Aorta (tissue), 5 donors: ENCODE measurements around the gene GINS2. TPM values are rescaled to one million over a fixed set of nuclear protein-coding genes. Genes with fewer than 3 reads are reported as not detected.

Source experiments
- ATAC-seq: fragments of 200-7000 bp; cut with Tn5 transposase; one replicate; pipeline ENCODE4 v1.9.1; 2022; ENCODE audit warnings: moderate library complexity; ENCODE audit not compliant: low FRiP score
- DNase-seq, 2 donors: peaks; one replicate each; pipeline ENCODE4 v3.0.0-alpha.2; 2020
- H3K27ac ChIP-seq, 2 donors: one replicate each; pipeline ENCODE4 v1.5.1; 2013; ENCODE audit warnings: low read length in 2 of 2, mild to moderate bottlenecking in 2 of 2, moderate library complexity in 2 of 2, control low read depth in 1 of 2, inconsistent platforms in 1 of 2, low read depth in 1 of 2
- H3K27me3 ChIP-seq, 2 donors: one replicate each; pipeline ENCODE4 v1.6.1; 2013; ENCODE audit warnings: control low read depth in 1 of 2, low read length in 1 of 2, mild to moderate bottlenecking in 1 of 2, moderate library complexity in 1 of 2; ENCODE audit not compliant: insufficient read depth in 2 of 2, control insufficient read depth in 1 of 2
- H3K36me3 ChIP-seq, 2 donors: one replicate each; pipeline ENCODE4 v1.6.1; 2013; ENCODE audit warnings: control low read depth in 1 of 2, low read length in 1 of 2, mild to moderate bottlenecking in 1 of 2; ENCODE audit not compliant: insufficient read depth in 2 of 2, control insufficient read depth in 1 of 2
- H3K4me1 ChIP-seq, 2 donors: one replicate each; pipeline ENCODE4 v1.6.1; 2013; ENCODE audit warnings: low read length in 2 of 2, control low read depth in 1 of 2, mild to moderate bottlenecking in 1 of 2, moderate library complexity in 1 of 2; ENCODE audit not compliant: insufficient read depth in 2 of 2, control insufficient read depth in 1 of 2
- H3K4me3 ChIP-seq, 2 donors: one replicate each; pipeline ENCODE4 v1.5.1; 2013; ENCODE audit warnings: low read length in 2 of 2, control low read depth in 1 of 2, mild to moderate bottlenecking in 1 of 2
- H3K9me3 ChIP-seq: one replicate; pipeline ENCODE4 v1.6.1; 2013; ENCODE audit warnings: mild to moderate bottlenecking, low read length; ENCODE audit not compliant: control insufficient read depth
- WGBS, 2 donors: extraction: QIAGEN DNeasy Blood & Tissue Kit; methylation state at CpG; one replicate each; pipeline ENCODE4 v1.1.7; 2013; 5-methylcytosine and 5-hydroxymethylcytosine counted together
- intact Hi-C, 2 donors: fragments of 100-400 bp; cut with DNase I; formaldehyde crosslinking; loops; one replicate each; pipeline versions ENCODE4 v1.14.2 to v1.15.0; 2022
- polyA plus RNA-seq, 2 donors: library from polyadenylated mRNA; stranded (reverse); fragments of 200-250 nt; gene quantifications; one replicate each; pipeline ENCODE4 v1.2.3, GENCODE V29; 2013
- total RNA-seq, 2 donors: library from RNA; stranded (reverse); fragmentation: NEBNext Ultra II Directional; extraction: Animal tissue kit (Norgen Biotek cat#: 25700); gene quantifications; one replicate each; pipeline ENCODE4 v1.2.1, GENCODE V29; 2021
- donor health status: healthy with polysubstance abuse.
- donor health status: Bipolar disorder and iron deficiency.
- donor health status: DM: no; HTN: no; CAD: no.
- donor health status: DM: no; HTN: no; CAD: no.
- donor health status: DM: yes; HTN: yes; CAD: no.

Gene GINS2
- total and polyA plus RNA-seq, 4 donors: 0.23 to 0.75 (median 0.66) TPM

DNA sequence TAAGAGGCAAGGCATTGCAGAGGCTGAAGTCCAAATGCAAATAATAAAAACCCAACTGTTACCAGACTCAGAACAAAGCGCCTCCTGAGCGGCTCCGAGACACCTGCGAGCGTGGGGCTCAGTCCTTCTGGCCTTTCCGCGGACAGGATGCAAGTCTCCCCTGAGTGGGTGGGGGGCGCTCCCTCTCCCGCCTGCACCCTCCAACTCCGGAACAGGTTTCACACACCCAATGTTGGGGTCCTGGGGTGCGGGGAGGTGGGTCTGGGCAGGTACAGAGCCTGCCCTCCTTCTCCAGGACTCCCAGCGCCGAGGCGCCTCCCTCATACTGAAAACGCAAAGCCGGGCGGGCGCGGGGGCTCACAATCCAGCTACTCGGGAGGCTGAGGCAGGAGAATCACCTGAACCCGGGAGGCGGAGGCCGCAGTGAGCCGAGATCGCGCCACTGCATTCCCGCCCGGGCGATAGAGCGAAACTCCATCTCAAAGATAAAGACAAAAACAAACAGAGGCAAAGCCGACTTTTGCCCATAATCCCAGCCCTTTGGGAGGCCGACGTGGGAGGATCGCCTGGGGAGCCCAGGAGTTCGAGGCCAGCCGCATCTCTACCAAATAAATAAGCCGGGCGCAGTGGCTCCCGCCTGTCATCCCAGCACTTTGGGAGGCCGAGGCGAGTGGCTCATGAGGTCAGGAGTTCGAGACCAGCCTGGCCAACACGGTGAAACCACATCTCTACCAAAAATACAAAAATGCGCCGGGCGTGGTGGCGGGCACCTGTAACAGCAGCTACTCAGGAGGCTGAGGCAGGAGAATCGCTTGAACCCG, 893 bp downstream of the GINS2 start:
- H3K9me3 ChIP-seq: no peaks in the 10 kb centered on the region
- no peak overlapping the region for H3K27ac ChIP-seq
- no peak for DNase-seq
- WGBS, 2 donors: 79 to 81% methylated on average over 48 to 49 of the region's 49 CpGs
- no peaks in the 10 kb centered on the region for H3K4me1 ChIP-seq
- H3K27me3 ChIP-seq: no peaks in the 10 kb centered on the region
- no peak overlapping the region for H3K4me3 ChIP-seq
- no peaks in the 10 kb centered on the region for H3K36me3 ChIP-seq
- intact Hi-C loops: no loop called here
- ATAC-seq: no peak

DNA sequence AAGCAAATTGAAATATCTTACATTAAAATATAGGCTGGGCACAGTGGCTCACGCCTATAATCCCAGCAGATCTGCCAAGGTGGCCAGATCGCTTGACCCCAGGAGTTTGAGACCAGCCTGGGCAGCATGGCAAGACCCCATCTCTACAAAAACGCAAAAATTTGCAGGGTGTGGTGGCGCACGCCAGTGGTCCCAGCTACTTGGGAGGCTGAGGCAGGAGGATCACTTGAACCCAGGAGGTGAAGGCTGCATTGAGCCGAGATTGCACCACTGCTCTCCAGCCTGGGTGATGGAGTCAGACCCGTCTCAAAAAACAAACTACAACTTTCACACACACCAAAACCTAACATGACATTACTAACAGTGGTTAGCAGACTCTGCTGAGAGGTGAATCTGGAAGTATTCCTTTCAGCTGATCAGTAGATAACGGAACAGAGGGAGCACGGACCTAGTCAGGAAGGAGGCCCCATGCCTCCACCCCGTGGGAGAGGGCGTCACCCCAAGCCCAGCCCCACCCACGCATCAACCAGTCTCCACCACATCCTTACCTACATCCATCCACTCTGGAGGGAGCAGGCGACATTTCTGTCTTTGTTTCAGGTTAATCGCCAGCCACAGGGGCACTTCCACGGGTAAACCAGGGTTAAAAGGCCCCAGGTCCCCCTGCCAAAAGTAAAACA, 1.7 kb downstream of the GINS2 start:
- ATAC-seq: no peak

DNA sequence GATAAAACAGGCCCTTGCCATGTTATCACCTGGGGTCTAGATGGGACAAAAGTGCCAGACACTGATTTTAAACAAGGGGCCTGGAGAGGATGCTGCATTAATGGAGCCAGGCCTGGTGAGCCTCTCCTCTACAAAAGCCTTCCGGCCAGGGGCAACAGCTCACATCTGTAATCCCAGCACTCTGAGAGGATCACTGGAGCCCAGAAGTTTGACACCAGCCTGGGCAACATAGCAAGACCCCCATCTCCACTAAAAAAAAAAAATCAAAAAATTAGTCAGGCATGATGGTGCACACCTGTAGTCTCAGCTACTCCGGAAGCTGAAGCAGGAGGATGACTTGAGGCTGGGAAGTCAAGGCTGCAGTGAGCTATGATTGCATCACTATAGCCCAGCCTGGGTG, 3.5 kb downstream of the GINS2 start:
- Histone ChIP-seq H3K4me1 (no peaks in the 10 kb centered on the region), H3K4me3 (no peak overlapping the region), H3K27ac (no peak overlapping the region), H3K27me3 (no peaks in the 10 kb centered on the region), H3K9me3 (no peaks in the 10 kb centered on the region), H3K36me3 (no peaks in the 10 kb centered on the region)
- WGBS, 2 donors: 96 to 97% methylated on average over 2 of the region's 2 CpGs
- no peak for ATAC-seq
- no peak for DNase-seq
- intact Hi-C loops: no loop called here

More for the DNA sequence above, 1.7 kb downstream of the GINS2 start:
- no peaks in the 10 kb centered on the region for H3K4me1 ChIP-seq
- H3K36me3 ChIP-seq: no peaks in the 10 kb centered on the region
- no peak overlapping the region for H3K4me3 ChIP-seq
- intact Hi-C loops: no loop called here
- no peak for DNase-seq
- H3K9me3 ChIP-seq: no peaks in the 10 kb centered on the region
- H3K27me3 ChIP-seq: no peaks in the 10 kb centered on the region
- no peak overlapping the region for H3K27ac ChIP-seq
- WGBS, 2 donors: 89 to 90% methylated on average over 15 of the region's 15 CpGs

DNA sequence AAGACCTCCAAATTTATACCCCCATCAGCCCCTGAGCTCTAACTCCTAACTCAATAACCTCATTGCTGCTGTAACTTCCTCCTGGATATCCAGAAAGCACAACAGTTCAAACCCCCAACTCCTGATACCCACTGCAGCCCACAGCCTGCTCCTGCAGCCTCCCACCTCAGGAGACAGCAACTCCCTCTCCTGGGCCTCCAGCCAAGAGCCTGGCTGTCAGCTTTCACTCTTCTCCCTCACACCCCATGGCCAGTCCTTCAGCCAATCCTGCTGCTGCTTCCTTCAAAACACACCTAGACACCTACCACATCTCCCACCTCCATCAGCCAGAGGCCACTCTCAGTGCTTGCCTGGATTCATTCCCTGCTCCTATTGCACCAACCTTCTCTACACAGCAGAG, 5.4 kb downstream of the GINS2 start:
- Histone ChIP-seq H3K36me3 (peaks cover 0 to 2% of the 10 kb centered on the region in 2 donors), H3K27ac (no peak overlapping the region), H3K4me3 (no peak overlapping the region), H3K4me1 (no peaks in the 10 kb centered on the region), H3K9me3 (no peaks in the 10 kb centered on the region), H3K27me3 (no peaks in the 10 kb centered on the region)
- DNase-seq: no peak
- ATAC-seq: no peak
- intact Hi-C loops: no loop called here

DNA sequence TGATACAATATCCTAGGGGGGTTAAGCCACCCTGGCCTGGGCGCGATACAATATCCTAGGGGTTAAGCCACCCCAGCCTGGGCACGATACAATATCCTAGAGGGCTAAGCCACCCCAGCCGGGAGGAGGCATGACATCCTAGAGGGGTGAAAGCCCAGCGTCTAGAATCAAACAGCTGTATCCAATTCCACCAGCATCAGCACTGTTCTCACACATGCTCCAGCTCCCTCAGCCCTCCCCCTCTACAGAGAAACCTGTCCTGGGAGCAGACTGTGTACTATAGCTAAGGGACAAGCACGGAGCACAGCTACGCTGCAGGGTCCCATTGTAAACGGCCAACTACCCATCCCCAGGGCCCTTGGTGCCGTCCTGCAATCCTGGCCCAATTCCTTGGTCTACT, 6.2 kb downstream of the GINS2 start:
- DNase-seq (no peak), ATAC-seq (no peak)
- WGBS, 2 donors: 91 to 94% methylated on average over 9 of the region's 9 CpGs
- Histone ChIP-seq H3K36me3 (peaks cover 0 to 2% of the 10 kb centered on the region in 2 donors), H3K9me3 (no peaks in the 10 kb centered on the region), H3K4me1 (no peaks in the 10 kb centered on the region), H3K27ac (no peak overlapping the region), H3K4me3 (no peak overlapping the region), H3K27me3 (no peaks in the 10 kb centered on the region)
- intact Hi-C loops: no loop called here

DNA sequence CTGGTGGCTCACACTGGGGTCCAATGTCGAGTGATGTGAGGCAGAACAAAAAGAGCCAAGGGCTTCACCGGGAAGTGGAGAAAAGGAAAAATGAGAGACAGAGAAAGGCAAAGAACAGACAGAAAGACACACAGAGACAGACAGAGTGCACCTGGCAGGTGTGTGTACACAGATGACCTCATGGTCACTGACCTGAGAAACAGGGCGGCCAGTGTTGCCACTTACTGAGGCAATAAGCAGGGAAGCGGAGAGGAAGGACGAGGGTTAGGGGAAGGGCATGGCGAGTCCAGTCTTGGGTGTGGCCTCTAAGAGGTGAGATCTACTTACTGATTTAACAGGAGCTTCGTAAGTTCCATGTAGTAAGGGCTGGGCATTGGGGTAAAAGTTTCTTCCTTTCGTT, 7.5 kb downstream of the GINS2 start:
- no peak overlapping the region for H3K4me3 ChIP-seq
- 94 to 98% methylated on average over 8 of the region's 8 CpGs for WGBS, 2 donors
- intact Hi-C loops: no loop called here

DNA sequence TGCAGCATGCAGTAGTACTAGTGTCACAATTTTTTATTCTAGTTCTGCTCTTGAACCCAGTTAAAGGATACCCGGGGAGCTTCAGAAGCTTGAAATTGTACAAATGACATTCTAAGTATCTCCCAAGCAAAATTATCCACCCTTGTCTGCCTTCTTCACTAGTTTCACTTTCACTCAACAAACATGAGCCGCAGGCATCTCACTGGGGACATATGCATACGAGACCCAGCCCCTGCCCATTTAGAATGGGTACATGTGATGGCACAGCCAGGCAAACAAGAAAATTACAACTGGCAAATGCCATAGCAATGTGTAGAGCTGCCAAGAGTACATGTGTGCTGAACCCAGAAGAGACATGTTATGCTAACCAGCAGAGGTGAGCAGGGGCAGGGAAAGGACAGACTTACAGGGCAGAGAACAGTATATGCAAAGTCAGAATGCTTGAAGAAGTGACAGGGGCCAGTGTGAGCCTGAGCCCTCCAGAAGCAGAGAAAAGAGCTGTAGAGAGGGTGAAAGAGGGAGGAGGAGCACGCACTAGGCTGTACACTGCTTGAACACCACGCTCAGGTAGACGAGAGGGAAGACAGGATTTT, 8.3 kb downstream of the GINS2 start:
- WGBS, 2 donors: 94% methylated on average over 6 of the region's 6 CpGs
- Histone ChIP-seq H3K4me3 (no peak overlapping the region), H3K27ac (no peak overlapping the region), H3K36me3 (peaks cover 0 to 2% of the 10 kb centered on the region in 2 donors), H3K27me3 (no peaks in the 10 kb centered on the region), H3K4me1 (no peaks in the 10 kb centered on the region), H3K9me3 (no peaks in the 10 kb centered on the region)
- DNase-seq (no peak), ATAC-seq (no peak)
- intact Hi-C loops: no loop called here

More for the DNA sequence above, 7.5 kb downstream of the GINS2 start:
- Histone ChIP-seq H3K36me3 (peaks cover 0 to 2% of the 10 kb centered on the region in 2 donors), H3K27ac (no peak overlapping the region), H3K9me3 (no peaks in the 10 kb centered on the region), H3K27me3 (no peaks in the 10 kb centered on the region), H3K4me1 (no peaks in the 10 kb centered on the region)
- DNase-seq: peak in 1 of 2 donors; percentile 24
- ATAC-seq: no peak

DNA sequence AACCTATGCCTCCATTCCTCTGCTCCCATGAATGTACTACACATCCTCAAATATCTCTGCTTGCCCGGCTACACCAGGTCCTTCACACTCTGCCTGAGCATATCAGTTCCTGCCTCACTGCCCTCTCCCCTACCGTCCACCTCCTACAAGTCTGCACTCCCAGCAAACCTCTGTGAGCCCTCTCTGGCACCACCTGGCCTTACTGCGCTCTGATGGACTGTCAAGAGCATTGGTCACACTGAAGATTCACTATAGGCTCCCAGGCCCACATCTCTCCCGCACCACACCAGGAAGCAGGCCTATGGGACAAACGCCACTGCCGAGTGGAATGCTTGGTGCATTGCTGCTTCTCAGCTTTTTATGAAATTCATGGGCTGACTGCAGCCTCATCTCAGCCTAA, 8.9 kb downstream of the GINS2 start:
- H3K9me3 ChIP-seq: no peaks in the 10 kb centered on the region
- DNase-seq: no peak
- WGBS, 2 donors: 95 to 96% methylated on average over 6 of the region's 6 CpGs
- no peak overlapping the region for H3K4me3 ChIP-seq
- H3K4me1 ChIP-seq: no peaks in the 10 kb centered on the region
- H3K27ac ChIP-seq: no peak overlapping the region
- intact Hi-C loops: no loop called here
- peaks cover 0 to 2% of the 10 kb centered on the region in 2 donors for H3K36me3 ChIP-seq
- ATAC-seq: no peak
- H3K27me3 ChIP-seq: no peaks in the 10 kb centered on the region
